IPS-15b (cell line): ENCODE measurements around the gene C19orf44.
"Not testable (repeated sequence)": the region's sequence is repeated elsewhere in the genome, so short reads cannot be mapped to it uniquely, and the experiment has no call there.

Source experiments
- H3K27me3 ChIP-seq: one replicate; pipeline ENCODE4 v1.6.1; 2013; ENCODE audit warnings: low read length; ENCODE audit not compliant: control insufficient read depth, insufficient read depth
- H3K36me3 ChIP-seq: one replicate; pipeline ENCODE4 v1.6.1; 2013; ENCODE audit warnings: low read length; ENCODE audit not compliant: control insufficient read depth, insufficient read depth
- H3K4me1 ChIP-seq: one replicate; pipeline ENCODE4 v1.6.1; 2013; ENCODE audit warnings: mild to moderate bottlenecking, low read length; ENCODE audit not compliant: control insufficient read depth, insufficient read depth
- H3K4me3 ChIP-seq: one replicate; pipeline ENCODE4 v1.5.1; 2013; ENCODE audit warnings: low read depth, low read length
- H3K9ac ChIP-seq: one replicate; pipeline ENCODE4 v1.6.1; 2013; ENCODE audit warnings: low read depth, mild to moderate bottlenecking, low read length
- H3K9me3 ChIP-seq: one replicate; pipeline ENCODE4 v1.6.1; 2013; ENCODE audit warnings: mild to moderate bottlenecking, low read length; ENCODE audit not compliant: control insufficient read depth, insufficient read depth

Gene C19orf44

GRCh38 chr19:16506161-16506560, 10.0 kb downstream of the C19orf44 start:
- not testable (repeated sequence) for H3K9me3 ChIP-seq, H3K36me3 ChIP-seq, H3K4me1 ChIP-seq, H3K27me3 ChIP-seq, H3K9ac ChIP-seq, H3K4me3 ChIP-seq

- Histone ChIP-seq H3K9ac (no peak overlapping the region), H3K4me3 (no peak overlapping the region), H3K27me3 (no peaks in the 10 kb centered on the region), H3K36me3 (peaks cover 9% of the 10 kb centered on the region), H3K9me3 (no peaks in the 10 kb centered on the region), H3K4me1 (no peaks in the 10 kb centered on the region)
Observed at GRCh38 chr19:16506961-16507360, 10.8 kb downstream of the C19orf44 start.

GRCh38 chr19:16508546-16508945, 12.4 kb downstream of the C19orf44 start:
- Histone ChIP-seq H3K9me3 (no peaks in the 10 kb centered on the region), H3K4me3 (no peak overlapping the region), H3K4me1 (no peaks in the 10 kb centered on the region), H3K9ac (no peak overlapping the region), H3K36me3 (peaks cover 12% of the 10 kb centered on the region), H3K27me3 (no peaks in the 10 kb centered on the region)

- H3K9ac ChIP-seq = no peak overlapping the region
- H3K36me3 ChIP-seq = peaks cover 12% of the 10 kb centered on the region
- no peaks in the 10 kb centered on the region for H3K4me1 ChIP-seq
- no peak overlapping the region for H3K4me3 ChIP-seq
- H3K27me3 ChIP-seq = no peaks in the 10 kb centered on the region
- H3K9me3 ChIP-seq = no peaks in the 10 kb centered on the region
Observed at GRCh38 chr19:16509141-16510061, 13.2 kb downstream of the C19orf44 start.

GRCh38 chr19:16512611-16513010, 16.4 kb downstream of the C19orf44 start:
- not testable (repeated sequence) for H3K4me3 ChIP-seq, H3K9me3 ChIP-seq, H3K9ac ChIP-seq, H3K27me3 ChIP-seq, H3K4me1 ChIP-seq
- peaks cover 19% of the 10 kb centered on the region for H3K36me3 ChIP-seq

GRCh38 chr19:16514383-16515019, 18.3 kb downstream of the C19orf44 start:
- Histone ChIP-seq H3K9me3 (no peaks in the 10 kb centered on the region), H3K4me3 (no peak overlapping the region), H3K36me3 (peaks cover 32% of the 10 kb centered on the region), H3K4me1 (no peaks in the 10 kb centered on the region), H3K9ac (no peak overlapping the region), H3K27me3 (no peaks in the 10 kb centered on the region)

GRCh38 chr19:16516381-16516780, 20.2 kb downstream of the C19orf44 start:
- H3K4me3 ChIP-seq = no peak overlapping the region
- H3K9ac ChIP-seq = no peak overlapping the region
- H3K4me1 ChIP-seq = no peaks in the 10 kb centered on the region
- H3K36me3 ChIP-seq = peaks cover 46% of the 10 kb centered on the region
- H3K27me3 ChIP-seq = no peaks in the 10 kb centered on the region
- H3K9me3 ChIP-seq = no peaks in the 10 kb centered on the region

GRCh38 chr19:16516923-16517610, 20.9 kb downstream of the C19orf44 start:
- no peaks in the 10 kb centered on the region for H3K4me1 ChIP-seq
- H3K9me3 ChIP-seq = no peaks in the 10 kb centered on the region
- no peaks in the 10 kb centered on the region for H3K27me3 ChIP-seq
- no peak overlapping the region for H3K4me3 ChIP-seq
- no peak overlapping the region for H3K9ac ChIP-seq
- peaks cover 52% of the 10 kb centered on the region for H3K36me3 ChIP-seq

- Histone ChIP-seq H3K36me3 (peaks cover 58% of the 10 kb centered on the region), H3K27me3 (no peaks in the 10 kb centered on the region), H3K9me3 (no peaks in the 10 kb centered on the region), H3K4me3 (no peak overlapping the region), H3K9ac (no peak overlapping the region), H3K4me1 (no peaks in the 10 kb centered on the region)
Observed at GRCh38 chr19:16518061-16518460, 21.9 kb downstream of the C19orf44 start.

GRCh38 chr19:16518483-16519229, 22.5 kb downstream of the C19orf44 start:
- no peaks in the 10 kb centered on the region for H3K27me3 ChIP-seq
- H3K4me1 ChIP-seq = no peaks in the 10 kb centered on the region
- no peak overlapping the region for H3K4me3 ChIP-seq
- peaks cover 63% of the 10 kb centered on the region for H3K36me3 ChIP-seq
- H3K9me3 ChIP-seq = no peaks in the 10 kb centered on the region
- H3K9ac ChIP-seq = no peak overlapping the region

GRCh38 chr19:16519230-16519687, 23.1 kb downstream of the C19orf44 start:
- Histone ChIP-seq H3K4me1 (no peaks in the 10 kb centered on the region), H3K27me3 (no peaks in the 10 kb centered on the region), H3K4me3 (no peak overlapping the region), H3K36me3 (peaks cover 67% of the 10 kb centered on the region), H3K9me3 (no peaks in the 10 kb centered on the region), H3K9ac (no peak overlapping the region)
